T-helper 2 cell treated with Interferon-gamma antibody and Interleukin-4, amounts not matched to agents 5 μg/mL and 100 μg/mL, for 36 hours (primary cell): Measurements from ENCODE around the gene CCR7.

Source experiments
- DNase-seq: peaks from one replicate; pipeline ENCODE4 v3.0.0; 2021; ENCODE audit warnings: low spot score
- H3K27ac Mint-ChIP-seq: one replicate; pipeline ENCODE4 v1.8.0; 2021; ENCODE audit warnings: mild to moderate bottlenecking, mixed read lengths
- H3K27me3 Mint-ChIP-seq: one replicate; pipeline ENCODE4 v1.8.0; 2021; ENCODE audit warnings: low read depth, mixed read lengths
- H3K36me3 Mint-ChIP-seq: one replicate; pipeline ENCODE4 v1.8.0; 2021; ENCODE audit warnings: low read depth, mixed read lengths
- H3K4me1 Mint-ChIP-seq: one replicate; pipeline ENCODE4 v1.8.0; 2021; ENCODE audit warnings: low read depth, mixed read lengths
- H3K4me3 Mint-ChIP-seq: one replicate; pipeline ENCODE4 v1.8.0; 2022; ENCODE audit warnings: mild to moderate bottlenecking, moderate library complexity, mixed read lengths
- H3K9me3 Mint-ChIP-seq: one replicate; pipeline ENCODE4 v1.8.0; 2021; ENCODE audit warnings: mixed read lengths

Gene CCR7

GRCh38 chr17:40520991-40521453, 44.2 kb downstream of the CCR7 start:
- H3K4me1 Mint-ChIP-seq, result peaks cover 60% of the 10 kb centered on the region
- peaks cover 33% of the 10 kb centered on the region for H3K9me3 Mint-ChIP-seq
- H3K36me3 Mint-ChIP-seq, result peaks cover 67% of the 10 kb centered on the region
- H3K27me3 Mint-ChIP-seq, result no peaks in the 10 kb centered on the region
- DNase-seq, result no peak
- H3K27ac Mint-ChIP-seq, result peak overlapping the region; percentile 45
- H3K4me3 Mint-ChIP-seq, result peak overlapping the region; percentile 10

- Mint-ChIP-seq H3K27ac (peak overlapping the region; percentile 84), H3K27me3 (no peaks in the 10 kb centered on the region), H3K36me3 (peaks cover 56% of the 10 kb centered on the region), H3K9me3 (peaks cover 15% of the 10 kb centered on the region), H3K4me3 (peak overlapping the region; percentile 75), H3K4me1 (peaks cover 71% of the 10 kb centered on the region)
- no peak for DNase-seq
These were observed 46.0 kb downstream of the CCR7 start for GRCh38 chr17:40519089-40519775.

- Mint-ChIP-seq H3K4me3 (peak overlapping the region; percentile 75), H3K27ac (peak overlapping the region; percentile 84), H3K27me3 (no peaks in the 10 kb centered on the region), H3K9me3 (peaks cover 10% of the 10 kb centered on the region), H3K4me1 (peaks cover 77% of the 10 kb centered on the region), H3K36me3 (peaks cover 51% of the 10 kb centered on the region)
- no peak for DNase-seq
These were observed 46.7 kb downstream of the CCR7 start for GRCh38 chr17:40518401-40519088.

GRCh38 chr17:40517981-40518380, 47.3 kb downstream of the CCR7 start:
- no peaks in the 10 kb centered on the region for H3K27me3 Mint-ChIP-seq
- peaks cover 78% of the 10 kb centered on the region for H3K4me1 Mint-ChIP-seq
- peaks cover 5% of the 10 kb centered on the region for H3K9me3 Mint-ChIP-seq
- no peak for DNase-seq
- peaks cover 45% of the 10 kb centered on the region for H3K36me3 Mint-ChIP-seq
- peak overlapping the region; percentile 75 for H3K4me3 Mint-ChIP-seq
- H3K27ac Mint-ChIP-seq, result peak overlapping the region; percentile 84

GRCh38 chr17:40517286-40517662, 48.0 kb downstream of the CCR7 start:
- H3K36me3 Mint-ChIP-seq, result peaks cover 38% of the 10 kb centered on the region
- peak overlapping the region; percentile 84 for H3K27ac Mint-ChIP-seq
- no peaks in the 10 kb centered on the region for H3K27me3 Mint-ChIP-seq
- H3K4me1 Mint-ChIP-seq, result peaks cover 74% of the 10 kb centered on the region
- peaks cover 5% of the 10 kb centered on the region for H3K9me3 Mint-ChIP-seq
- peak overlapping the region; percentile 74 for H3K4me3 Mint-ChIP-seq
- DNase-seq, result no peak

- H3K27me3 Mint-ChIP-seq, result no peaks in the 10 kb centered on the region
- H3K4me1 Mint-ChIP-seq, result peaks cover 69% of the 10 kb centered on the region
- DNase-seq, result peak; percentile 81
These were observed 48.5 kb downstream of the CCR7 start for GRCh38 chr17:40516581-40517285.

GRCh38 chr17:40515491-40516041, 49.7 kb downstream of the CCR7 start:
- no peak for DNase-seq
- H3K9me3 Mint-ChIP-seq, result peaks cover 5% of the 10 kb centered on the region
- peaks cover 26% of the 10 kb centered on the region for H3K36me3 Mint-ChIP-seq
- peak overlapping the region; percentile 84 for H3K27ac Mint-ChIP-seq
- H3K4me1 Mint-ChIP-seq, result peaks cover 67% of the 10 kb centered on the region
- H3K4me3 Mint-ChIP-seq, result peak overlapping the region; percentile 74
- no peaks in the 10 kb centered on the region for H3K27me3 Mint-ChIP-seq

More at GRCh38 chr17:40516581-40517285, 48.5 kb downstream of the CCR7 start:
- peaks cover 33% of the 10 kb centered on the region for H3K36me3 Mint-ChIP-seq
- peak overlapping the region; percentile 84 for H3K27ac Mint-ChIP-seq
- peaks cover 5% of the 10 kb centered on the region for H3K9me3 Mint-ChIP-seq
- peak overlapping the region; percentile 74 for H3K4me3 Mint-ChIP-seq

- Mint-ChIP-seq H3K36me3 (peaks cover 22% of the 10 kb centered on the region), H3K4me3 (peak overlapping the region; percentile 74), H3K27me3 (no peaks in the 10 kb centered on the region), H3K4me1 (peaks cover 64% of the 10 kb centered on the region), H3K9me3 (peaks cover 5% of the 10 kb centered on the region), H3K27ac (peak overlapping the region; percentile 84)
- DNase-seq, result no peak
These were observed 50.3 kb downstream of the CCR7 start for GRCh38 chr17:40515011-40515410.

- Mint-ChIP-seq H3K36me3 (peaks cover 19% of the 10 kb centered on the region), H3K4me3 (peak overlapping the region; percentile 53), H3K9me3 (peaks cover 5% of the 10 kb centered on the region), H3K27me3 (no peaks in the 10 kb centered on the region), H3K27ac (peak overlapping the region; percentile 78), H3K4me1 (peaks cover 59% of the 10 kb centered on the region)
- no peak for DNase-seq
These were observed 51.0 kb downstream of the CCR7 start for GRCh38 chr17:40514013-40514875.

GRCh38 chr17:40511667-40512220, 53.5 kb downstream of the CCR7 start:
- Mint-ChIP-seq H3K27me3 (no peaks in the 10 kb centered on the region), H3K4me1 (peaks cover 44% of the 10 kb centered on the region), H3K4me3 (no peak overlapping the region), H3K36me3 (peaks cover 10% of the 10 kb centered on the region), H3K9me3 (no peaks in the 10 kb centered on the region), H3K27ac (peak overlapping the region; percentile 23)
- no peak for DNase-seq

GRCh38 chr17:40511136-40511535, 54.1 kb downstream of the CCR7 start:
- DNase-seq, result no peak
- no peaks in the 10 kb centered on the region for H3K9me3 Mint-ChIP-seq
- H3K27ac Mint-ChIP-seq, result no peak overlapping the region
- peaks cover 43% of the 10 kb centered on the region for H3K4me1 Mint-ChIP-seq
- H3K27me3 Mint-ChIP-seq, result no peaks in the 10 kb centered on the region
- H3K36me3 Mint-ChIP-seq, result peaks cover 8% of the 10 kb centered on the region
- H3K4me3 Mint-ChIP-seq, result no peak overlapping the region

- DNase-seq, result no peak
- H3K27ac Mint-ChIP-seq, result no peak overlapping the region
- H3K36me3 Mint-ChIP-seq, result peaks cover 6% of the 10 kb centered on the region
- no peaks in the 10 kb centered on the region for H3K9me3 Mint-ChIP-seq
- H3K4me1 Mint-ChIP-seq, result peaks cover 38% of the 10 kb centered on the region
- H3K27me3 Mint-ChIP-seq, result no peaks in the 10 kb centered on the region
- no peak overlapping the region for H3K4me3 Mint-ChIP-seq
These were observed 55.0 kb downstream of the CCR7 start for GRCh38 chr17:40510328-40510648.
